ENCODE measurements around the gene ABHD8.
A peak's percentile ranks its signal among the peaks of the same experiment; 100 is the strongest.

The ABHD8 gene

DNA sequence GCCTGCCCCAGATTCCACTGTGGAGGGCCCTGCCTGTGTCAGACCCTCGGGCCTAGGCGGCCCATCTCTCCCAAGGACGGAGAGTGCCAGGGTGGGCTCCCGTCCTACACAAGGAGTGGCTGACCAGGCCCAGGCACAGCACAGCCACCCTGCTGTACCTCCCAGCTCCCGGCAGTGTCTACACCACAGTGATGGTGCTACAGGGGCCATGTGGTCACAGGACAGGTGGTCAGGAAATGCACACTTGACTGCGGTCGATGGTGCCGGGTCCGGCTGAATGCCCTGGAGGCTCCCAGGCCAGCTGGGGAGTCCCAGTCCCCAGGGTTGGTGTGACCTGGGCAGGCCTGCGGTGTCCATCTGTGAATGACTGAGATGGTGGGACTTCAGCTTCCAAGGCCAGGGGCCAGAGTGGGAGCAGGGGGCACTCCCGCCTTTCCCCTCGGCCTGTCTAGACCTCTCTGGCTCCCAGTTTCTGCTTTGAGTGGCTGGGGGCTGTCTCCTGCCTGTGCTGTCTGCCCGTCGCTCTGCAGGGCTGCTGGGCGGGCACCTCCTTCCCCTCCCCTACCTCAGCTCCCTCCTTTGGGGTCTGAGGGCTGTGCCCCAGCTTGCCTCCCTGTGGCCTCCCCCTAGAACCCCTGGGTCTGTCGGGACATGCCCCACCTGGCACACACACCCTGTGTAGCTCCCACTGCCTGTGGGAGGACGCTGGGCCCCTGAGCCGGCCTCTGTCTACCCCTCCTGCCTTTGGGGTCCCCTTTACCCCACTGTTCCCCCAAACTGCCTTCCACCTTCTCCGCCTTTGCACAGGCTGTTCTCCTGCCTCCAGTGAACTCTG lies 18.6 kb upstream of the ABHD8 start:
- DNase-seq (ENCODE audit: low spot score) (no peak), FAIRE-seq (no peak)

DNA sequence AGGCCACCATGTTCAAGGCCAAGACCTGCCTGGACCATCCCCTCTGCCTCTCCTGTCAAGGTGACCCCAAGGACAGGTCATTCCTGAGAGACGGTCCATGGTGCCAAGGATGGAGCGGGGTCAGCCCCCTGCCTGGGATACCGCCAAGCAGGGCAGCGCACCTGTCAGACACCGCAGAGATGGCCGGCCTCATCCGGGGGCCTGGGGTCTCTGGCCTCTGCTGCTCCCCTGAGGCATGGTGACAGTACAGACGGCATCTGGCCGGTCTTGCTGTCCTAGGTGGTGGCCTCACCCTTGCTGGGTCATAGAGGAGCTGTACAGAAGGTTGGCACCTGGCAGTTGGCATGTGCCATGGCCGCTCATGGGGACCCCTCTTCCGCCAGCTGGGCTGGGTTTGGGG lies 17.2 kb upstream of the ABHD8 start:
- no peak for DNase-seq (ENCODE audit: low spot score)
- FAIRE-seq = no peak

DNA sequence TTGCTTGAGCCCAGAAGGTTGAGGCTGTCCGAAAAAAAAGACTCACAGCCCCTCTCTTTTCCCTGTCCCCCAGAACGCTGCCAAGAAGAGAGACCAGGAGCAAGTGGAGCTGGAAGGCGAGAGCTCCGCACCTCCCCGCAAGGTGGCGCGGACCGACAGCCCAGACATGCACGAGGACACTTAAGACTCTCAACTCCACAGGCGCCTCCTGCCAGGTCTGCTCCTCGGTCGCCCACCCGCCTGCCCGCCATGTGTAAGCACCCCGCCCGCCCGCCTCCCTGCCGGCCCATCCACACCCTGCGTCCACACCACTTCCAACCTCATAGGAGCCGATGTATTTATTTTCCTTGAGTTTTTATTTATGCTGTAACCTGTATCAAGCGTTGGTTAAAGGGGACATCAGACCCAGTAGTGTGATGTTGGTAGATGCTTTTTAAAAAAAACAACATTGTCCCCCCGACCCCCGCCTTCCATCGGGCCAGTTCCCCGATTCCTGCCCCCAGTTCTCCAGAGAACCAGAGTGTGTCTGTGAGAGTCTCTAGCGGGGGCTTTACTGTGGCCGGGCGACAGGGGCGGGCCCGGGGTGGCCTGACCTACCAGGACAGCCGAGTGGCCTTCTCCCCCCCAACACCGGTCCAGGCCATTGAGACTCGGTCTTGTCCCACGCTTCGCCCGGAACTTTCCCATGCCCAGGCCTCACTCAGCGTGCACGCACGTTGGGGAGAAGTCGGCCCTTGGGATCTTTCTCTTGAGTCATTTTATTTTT lies 16.4 kb upstream of the ABHD8 start:
- DNase-seq (ENCODE audit: low spot score) = no peak
- no peak for FAIRE-seq

DNA sequence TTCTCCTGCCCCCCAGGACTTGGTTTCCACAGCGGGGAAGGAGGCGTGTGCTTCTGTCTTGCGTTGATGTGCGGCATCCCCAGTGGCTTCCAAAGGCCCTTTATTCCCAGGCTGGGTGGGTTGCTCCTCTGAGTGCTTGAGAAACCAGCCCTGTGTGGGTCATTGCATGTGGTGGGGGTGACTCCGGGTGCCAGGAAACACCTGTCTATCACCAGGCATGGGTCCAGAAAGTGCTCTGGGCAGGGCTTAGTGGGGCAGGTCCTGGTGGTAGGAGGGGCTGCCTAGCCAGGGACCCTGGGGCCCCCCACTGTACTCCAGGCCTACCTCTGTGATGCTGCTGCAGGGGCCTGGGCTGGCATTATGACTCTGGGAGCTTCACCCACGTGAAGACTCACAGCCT lies 15.7 kb upstream of the ABHD8 start:
- no peak for FAIRE-seq

DNA sequence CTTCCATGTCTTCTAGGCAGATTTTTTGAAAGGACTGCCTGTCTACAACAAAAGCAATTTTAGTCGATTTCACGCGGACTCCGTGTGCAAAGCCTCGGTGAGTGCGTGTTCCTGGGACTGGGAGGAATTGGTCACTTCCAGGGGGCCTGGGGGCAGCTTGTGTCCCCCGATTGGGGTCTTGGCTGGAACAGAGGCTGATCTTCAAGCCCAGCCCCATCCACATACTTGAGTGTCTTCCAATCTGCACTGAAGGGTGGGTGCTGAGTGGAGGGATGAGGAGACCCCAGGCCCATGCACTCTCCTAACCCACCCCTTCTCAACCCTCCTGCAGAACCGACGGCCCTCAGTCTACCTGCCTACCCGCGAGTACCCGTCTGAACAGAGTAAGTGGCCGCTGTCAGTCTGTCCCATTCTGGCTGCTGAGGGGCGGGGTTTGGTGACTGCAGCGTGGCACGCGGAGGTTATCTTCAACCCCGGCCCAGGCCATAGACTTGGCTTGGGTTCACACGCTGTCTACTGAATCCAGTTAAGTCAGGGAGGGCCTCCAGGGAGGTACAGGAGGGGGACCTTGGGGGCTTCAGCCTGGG lies 10.9 kb upstream of the ABHD8 start:
- DNase-seq (ENCODE audit: low spot score) = no peak

More for the DNA sequence above, 15.7 kb upstream of the ABHD8 start:
- DNase-seq (ENCODE audit: low spot score) = no peak

DNA sequence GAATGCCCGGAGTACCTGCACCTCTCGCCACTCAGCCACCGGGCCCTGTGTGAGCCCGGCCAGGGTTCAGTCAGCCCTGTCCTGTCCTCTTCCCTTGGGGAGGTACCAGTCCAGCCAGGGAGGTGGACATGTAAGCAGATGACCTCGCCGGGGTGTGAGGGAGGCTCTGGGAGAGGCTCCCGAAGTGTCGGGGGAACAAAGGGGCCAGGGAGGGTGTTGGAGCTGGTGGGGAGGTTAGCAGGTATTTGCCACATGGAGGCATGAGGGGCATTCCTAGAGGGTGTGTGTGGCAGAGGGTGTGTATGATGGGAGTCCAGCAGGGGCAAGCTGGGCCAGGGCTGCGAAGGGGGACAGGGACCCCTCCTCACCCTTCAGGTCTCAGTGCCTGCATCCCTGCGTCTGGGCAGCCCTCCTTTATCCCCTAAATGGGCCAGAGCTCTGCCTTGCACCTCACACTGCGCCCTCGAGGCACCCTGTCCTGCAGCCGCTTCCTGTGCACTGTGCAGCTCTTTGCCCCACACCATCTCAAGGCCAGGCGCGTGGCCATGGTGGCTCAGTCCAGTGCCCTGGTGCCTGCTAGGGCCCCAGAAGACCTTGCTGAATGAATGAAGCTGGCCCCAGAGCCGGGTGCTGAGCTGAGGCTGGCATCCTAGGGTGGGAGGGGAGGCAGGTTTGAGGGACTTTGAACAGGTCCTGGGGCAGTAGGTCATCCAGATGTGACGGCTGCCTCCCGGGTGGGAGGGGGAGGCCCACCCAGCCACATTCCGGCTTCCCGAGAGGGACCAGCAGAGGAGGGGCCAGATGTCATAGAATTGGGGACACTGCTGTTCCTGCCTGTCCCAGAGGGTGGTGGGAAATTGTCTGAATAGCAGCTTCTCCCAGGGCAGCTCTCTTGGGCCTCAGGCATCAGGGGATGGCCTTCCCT lies 9.2 kb upstream of the ABHD8 start:
- no peak for DNase-seq (ENCODE audit: low spot score)
- FAIRE-seq = no peak

More for the DNA sequence above, 10.9 kb upstream of the ABHD8 start:
- no peak for FAIRE-seq

DNA sequence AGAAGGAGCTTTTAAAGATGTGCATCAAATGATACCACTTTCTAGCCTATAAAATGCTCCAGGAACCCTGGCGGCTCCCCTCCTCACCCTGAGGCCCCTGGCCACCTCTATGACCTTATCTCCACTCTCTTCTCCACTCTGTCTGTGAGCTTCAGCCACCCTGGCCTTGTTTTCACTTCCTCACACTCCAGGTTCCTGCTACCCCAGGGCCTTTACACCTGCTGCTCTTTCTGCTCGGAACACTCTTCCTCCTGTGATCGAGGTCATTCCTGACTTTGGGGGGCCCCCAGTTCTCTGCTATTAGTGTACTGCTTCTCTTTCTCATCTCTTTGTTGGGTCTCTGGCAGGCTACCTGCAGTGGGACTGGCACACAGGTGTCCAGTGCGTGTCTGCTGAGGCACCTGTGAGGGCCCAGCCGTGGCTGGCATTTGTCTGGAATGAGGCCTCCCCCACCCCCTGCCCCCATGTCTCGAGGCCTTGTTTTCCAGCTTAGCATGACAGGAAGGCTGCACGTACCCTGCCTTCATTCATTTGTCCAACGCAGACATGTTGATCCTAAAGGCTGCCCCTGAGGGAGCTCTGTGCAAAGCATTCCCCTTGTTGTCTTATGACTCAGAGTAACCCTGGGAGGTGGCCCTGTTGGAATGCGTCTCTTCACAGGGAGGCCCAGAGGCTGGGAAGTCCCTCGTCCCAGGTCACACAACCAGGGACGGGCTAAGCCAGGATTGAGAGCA lies 8.4 kb upstream of the ABHD8 start:
- peak; percentile 85 for DNase-seq (ENCODE audit: low spot score)

DNA sequence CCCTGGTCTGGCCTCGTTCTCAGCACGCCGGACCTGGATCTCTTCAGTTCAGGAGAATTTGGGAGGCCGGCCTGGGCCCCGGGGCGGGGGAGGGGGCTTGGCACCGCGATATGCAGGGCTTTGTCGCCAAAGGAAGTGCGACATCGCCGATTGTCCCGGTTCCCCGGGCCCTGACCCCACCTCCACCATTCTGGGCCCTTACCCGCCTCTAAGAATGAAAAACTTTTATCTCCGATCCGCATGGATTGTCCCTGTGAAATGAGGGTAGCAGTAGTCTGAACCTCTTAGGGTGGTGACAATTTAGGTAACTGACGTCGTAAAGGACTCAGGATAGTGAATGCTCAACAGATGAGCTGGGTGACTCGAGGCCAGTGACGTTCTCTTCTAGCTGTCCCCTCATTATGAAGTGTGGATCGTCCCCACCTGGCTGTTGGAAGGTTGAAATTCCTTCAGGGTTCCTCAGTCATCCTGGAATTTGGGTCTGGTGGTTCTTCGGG lies 6.8 kb upstream of the ABHD8 start:
- DNase-seq (ENCODE audit: low spot score) (no peak), FAIRE-seq (no peak)

More for the DNA sequence above, 8.4 kb upstream of the ABHD8 start:
- FAIRE-seq = peak; percentile 77

DNA sequence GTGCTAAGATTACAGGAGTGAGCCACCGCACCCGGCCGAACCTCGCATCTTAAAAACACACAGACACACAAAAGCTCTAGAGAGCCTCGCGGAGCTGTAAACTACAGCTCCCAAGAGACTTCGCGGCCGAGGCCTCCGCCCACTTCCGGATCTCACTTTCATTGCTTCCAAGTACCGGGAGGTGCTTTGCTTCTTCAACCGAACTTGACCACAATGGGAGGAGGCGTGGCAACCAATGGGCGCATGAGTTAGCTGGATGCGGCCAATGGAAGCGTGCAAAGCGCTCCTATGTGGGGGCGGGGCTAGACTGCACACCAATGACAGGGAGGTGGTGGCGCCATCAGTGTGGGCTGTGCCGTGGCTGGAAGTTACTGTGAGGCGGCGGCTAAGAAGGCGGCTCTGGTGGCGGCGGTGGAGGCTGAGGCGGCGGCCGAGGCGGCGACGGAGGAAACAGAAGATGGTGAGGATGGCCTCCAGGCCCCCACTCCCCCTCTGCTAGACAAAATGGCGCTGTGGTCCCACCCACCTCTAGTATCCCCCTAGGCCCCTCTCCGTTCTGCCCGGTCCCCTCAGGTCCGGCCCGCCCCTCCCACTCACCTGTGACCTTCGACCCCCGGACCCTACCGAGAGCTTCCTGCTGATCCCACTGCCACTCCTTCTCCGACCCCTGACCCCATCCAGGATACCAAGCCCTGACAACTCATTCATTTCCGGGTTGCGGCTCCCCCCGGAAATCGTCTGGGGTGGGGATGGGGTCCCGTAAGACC lies 6.2 kb upstream of the ABHD8 start, which contains the start of gene DDA1:
DDA1 (plus strand) TSS at position 366 of the 767 bp plus-strand sequence; CDS start at position 458, 92 bp downstream.
- DNase-seq (ENCODE audit: low spot score) = peak; percentile 99
- peak; percentile 95 for FAIRE-seq

DNA sequence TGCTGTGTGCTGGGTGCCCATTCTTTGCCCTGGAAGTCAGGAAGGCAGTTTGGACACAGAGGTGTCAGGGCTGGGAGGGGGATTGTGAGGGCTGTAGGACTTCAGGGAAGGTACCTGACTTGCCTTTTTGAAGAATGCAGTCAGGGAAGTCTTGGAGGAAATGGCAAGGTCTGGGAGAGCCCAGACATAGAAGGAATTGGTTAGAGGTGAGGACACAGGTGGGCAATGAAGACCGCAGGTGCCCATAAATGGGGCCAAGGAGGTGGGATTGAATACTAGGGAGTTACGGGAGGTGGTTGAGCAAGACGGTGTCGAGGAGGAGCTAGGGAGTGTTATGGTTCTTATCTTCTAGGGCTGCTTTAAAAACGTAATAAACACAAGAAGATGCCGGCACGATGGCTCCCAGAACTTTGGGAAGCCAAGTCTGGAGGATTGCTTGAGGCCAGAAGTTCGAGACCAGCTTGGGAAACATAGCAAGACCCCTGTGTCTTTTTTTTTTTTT lies 4.7 kb upstream of the ABHD8 start:
- DNase-seq (ENCODE audit: low spot score) = no peak
- FAIRE-seq = no peak

DNA sequence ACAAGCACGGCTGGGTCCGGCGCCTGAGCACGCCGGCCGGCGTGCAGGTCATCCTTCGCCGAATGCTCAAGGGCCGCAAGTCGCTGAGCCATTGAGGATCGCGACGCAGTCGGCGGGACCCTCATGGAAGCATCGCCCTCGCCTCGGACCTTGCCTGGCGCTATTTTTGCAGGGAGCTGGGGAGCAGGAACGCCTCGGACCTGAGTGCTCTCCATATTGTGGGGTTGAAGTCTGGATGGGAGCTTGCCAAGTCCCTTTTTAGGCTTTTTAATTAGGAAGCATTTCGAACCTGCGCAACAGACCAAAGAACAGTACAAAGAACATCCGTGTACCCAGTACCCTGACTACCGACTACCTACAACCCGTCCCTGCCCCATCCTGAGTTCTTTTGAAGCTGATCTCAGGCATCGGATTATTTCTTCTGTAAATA lies 3.1 kb upstream of the ABHD8 start:
- DNase-seq (ENCODE audit: low spot score) = no peak
- no peak for FAIRE-seq

DNA sequence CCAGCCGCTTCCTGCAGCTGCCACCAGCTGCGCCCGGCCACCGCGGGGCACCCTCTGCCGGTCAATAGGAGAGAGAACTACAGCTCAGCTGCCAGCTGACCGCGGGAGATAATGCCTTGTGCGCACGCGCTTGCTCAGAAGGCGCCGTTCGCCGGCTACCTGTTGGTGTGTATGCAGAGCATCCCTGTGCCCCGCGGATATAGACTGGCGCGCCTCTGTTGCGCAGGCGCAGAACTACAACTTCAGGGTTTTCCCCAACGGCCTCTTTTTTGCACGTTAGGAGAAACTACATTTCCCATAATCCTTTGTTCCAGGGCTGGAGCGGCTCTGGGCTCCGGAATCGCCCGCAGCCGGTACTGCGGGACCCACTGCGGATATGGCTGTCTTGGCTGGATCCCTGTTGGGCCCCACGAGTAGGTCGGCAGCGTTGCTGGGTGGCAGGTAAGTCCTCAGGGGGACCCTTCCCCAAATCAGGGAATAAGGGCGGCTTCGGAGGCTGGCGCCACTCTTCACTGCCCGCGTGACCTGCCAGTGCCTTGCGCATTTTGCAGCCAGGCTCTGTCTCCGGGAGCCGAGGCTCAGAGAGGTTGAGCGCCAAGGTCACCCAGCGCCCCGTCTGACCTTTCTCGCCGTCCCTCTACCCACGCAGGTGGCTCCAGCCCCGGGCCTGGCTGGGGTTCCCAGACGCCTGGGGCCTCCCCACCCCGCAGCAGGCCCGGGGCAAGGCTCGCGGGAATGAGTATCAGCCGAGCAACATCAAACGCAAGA lies 2.5 kb upstream of the ABHD8 start, which contains the start of gene MRPL34:
MRPL34 (plus strand) TSS at position 356 of the 768 bp plus-strand sequence; CDS start at position 377, 21 bp downstream.
- FAIRE-seq (peak; percentile 93), DNase-seq (ENCODE audit: low spot score) (peak; percentile 100)

DNA sequence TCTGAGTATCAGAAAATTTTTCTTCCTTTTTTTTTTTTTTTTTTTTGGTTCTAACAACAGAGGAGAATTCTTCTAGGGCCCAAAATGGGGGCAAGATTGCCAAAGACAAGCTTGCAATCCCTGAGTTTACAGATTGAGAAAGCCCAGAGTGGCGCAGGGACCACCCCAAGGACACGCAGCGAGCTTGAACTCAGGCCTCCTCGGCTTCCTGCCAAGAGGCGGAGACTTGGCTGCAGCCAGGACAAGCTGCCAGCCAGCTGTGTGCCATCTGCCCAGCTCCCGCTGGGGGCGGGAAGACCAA lies 1.9 kb upstream of the ABHD8 start:
- DNase-seq (ENCODE audit: low spot score) (no peak), FAIRE-seq (no peak)

DNA sequence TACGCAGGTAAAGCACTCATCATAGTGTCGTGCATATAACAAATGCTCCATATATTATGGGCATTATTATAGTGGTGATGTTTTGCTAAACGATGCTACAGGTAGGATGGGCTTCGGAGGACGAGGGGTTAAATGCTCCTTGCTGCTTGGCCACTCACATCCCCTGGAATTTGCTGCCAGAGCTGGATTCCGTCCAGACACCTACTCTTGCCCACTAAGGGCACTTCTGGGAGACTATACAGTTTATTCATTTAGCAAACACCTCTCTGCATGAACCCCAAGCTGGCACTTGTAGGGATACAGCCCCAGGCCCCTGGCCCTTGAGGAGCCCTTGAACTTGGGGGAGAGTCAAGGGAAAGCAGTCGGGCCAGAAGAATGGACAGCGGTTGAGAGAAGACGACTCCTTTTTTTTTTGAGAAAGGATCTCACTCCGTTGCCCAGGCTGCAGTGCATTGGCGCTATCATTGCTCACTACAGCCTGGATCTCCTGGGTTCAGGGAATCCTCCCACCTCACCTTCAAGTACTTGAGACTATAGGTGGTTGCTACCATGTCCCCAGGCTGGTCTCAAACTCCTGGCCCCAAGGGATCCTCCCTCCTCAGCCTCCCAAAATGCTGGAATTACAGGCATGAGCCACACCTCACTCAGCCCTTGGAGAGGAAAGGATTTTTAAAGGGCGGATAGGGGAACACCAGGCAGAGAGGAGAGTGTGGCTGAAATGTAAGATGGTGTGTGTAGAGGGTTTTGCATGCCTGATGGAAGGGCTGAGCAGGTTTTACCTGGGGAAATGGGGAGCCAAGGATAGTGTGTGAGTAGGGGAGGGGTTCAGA lies 1.4 kb upstream of the ABHD8 start:
- FAIRE-seq (no peak), DNase-seq (ENCODE audit: low spot score) (no peak)

DNA sequence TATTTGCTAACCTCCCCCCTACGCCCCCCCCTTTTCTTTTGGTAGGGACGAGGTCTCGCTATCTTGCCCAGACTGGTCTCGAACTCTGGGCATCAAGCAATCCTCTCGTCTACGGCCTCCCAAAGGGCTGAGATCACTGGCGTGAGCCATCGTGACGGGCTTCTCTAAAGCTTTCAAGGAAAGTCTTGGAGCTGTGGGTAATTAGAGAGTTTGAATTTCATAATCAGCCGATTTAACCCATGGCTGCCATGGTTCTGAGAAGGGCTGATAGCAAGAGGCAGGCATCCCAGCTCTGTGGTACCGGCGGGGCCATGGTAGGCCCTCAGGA lies 679 bp upstream of the ABHD8 start:
- FAIRE-seq (no peak), DNase-seq (ENCODE audit: low spot score) (no peak)

DNA sequence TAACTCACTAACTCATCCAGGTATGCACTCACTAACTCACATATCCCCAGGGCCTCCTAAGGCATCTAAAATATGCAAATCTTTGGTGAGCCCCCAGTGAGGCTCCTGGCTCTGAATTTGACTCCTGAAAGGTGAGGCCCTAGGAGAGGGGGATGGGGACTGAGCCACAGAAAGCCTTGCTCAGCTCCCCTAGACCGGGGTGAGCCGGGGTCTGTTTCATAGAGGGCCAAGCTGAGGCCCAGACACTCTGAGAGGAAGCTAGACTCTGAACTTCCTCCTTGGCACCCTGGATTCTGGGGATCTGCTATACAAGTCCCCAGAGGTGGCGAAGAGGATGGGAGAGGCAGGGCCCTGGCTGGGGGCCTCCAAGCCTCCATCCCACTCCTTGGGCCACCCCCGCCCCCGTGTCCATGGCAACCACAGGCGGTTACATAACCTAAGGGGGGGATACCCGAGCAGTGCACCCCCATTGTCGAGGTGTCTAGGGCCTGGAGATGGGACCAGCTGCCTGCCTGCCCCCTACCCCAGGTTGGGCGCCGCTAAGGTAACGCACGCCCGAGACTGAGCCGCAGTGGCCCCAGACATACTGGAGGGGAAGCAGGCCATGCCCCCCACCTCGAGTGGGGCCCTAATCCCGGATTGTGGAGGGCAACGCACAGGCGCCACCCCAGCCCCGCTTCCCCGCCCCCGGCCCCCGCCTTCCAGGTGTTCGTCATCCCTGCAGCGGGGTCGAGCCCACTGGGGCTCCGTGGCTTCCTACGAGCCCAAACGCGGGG lies 646 bp downstream of the ABHD8 start:
- DNase-seq (ENCODE audit: low spot score) (no peak), FAIRE-seq (no peak)
